ENCODE data around the gene FAM181A. TPM values are rescaled to one million over a fixed set of nuclear protein-coding genes. Genes with fewer than 3 reads are reported as not detected.

The FAM181A gene
- total RNA-seq, 1 experiment from 2014 or later, result not detected

DNA sequence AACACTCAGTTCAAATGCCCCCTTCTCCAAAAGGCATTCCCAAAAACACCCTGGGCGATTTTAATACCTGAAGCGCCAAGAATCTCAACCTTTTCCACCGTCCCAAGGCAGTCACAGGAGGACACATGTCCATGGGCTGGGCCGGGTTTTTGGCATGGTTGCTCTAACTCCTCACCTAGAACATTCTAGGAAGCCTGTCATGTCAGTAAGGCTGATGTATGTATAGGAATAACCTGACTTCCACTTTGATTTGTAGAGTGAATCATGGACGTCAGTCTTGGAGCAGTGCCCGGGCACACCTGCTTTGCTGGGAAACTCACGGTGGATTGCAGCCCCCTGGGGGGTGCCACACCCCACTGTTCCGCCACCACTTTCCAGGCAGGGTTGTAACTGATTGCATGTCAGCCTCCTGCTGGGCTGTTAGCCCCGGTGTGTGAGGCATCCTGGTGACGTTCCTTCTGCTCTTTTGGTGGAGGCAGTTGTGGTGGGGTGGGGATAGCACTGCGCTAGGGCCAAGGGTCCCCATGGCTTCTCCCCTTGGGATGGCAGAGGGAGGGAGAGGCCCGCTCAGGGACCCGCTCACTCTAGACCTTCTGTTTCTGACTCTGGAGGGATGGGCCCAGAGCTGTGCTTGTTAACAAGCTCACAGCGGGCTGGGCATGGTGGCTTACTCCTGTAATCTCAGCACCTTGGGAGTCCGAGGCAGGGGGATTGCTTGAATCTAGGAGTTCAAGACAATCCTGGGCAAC lies 35.2 kb upstream of the FAM181A start:
- Histone ChIP-seq H3K27ac (ENCODE audit: low read length) (no peak overlapping the region), H3K9me3 (ENCODE audit: control insufficient read depth, insufficient read depth, low read depth, low read length) (no peaks in the 10 kb centered on the region), H3K4me1 (ENCODE audit: control insufficient read depth, insufficient read depth, low read length) (no peaks in the 10 kb centered on the region), H3K4me3 (ENCODE audit: low read depth in 2 of 2, low read length in 2 of 2) (no peak overlapping the region), H3K27me3 (ENCODE audit: control insufficient read depth, insufficient read depth, low read length) (0 out of 2 replicates have a peak, but pooled peaks cover 3% of the 10 kb centered on the region), H3K36me3 (ENCODE audit: control insufficient read depth, insufficient read depth, low read length) (no peaks in the 10 kb centered on the region)
- no TSS peak for BruUV-seq (replicated peaks)
- ChIA-PET CTCF (interaction anchor here (0.7 kb wide), 1 partner anchor 497 kb away, joined by 3 read pairs; no protein-coding TSS in a partner anchor), POLR2A (no interaction called here)
- intact Hi-C loops (cut with micrococcal nuclease; ENCODE audit: unreplicated experiment), result loop anchor here (2.0 to 5.0 kb wide), 2 partner anchors 150 to 243 kb away; no protein-coding TSS in a partner anchor
- TF ChIP-seq, protein P1, sequence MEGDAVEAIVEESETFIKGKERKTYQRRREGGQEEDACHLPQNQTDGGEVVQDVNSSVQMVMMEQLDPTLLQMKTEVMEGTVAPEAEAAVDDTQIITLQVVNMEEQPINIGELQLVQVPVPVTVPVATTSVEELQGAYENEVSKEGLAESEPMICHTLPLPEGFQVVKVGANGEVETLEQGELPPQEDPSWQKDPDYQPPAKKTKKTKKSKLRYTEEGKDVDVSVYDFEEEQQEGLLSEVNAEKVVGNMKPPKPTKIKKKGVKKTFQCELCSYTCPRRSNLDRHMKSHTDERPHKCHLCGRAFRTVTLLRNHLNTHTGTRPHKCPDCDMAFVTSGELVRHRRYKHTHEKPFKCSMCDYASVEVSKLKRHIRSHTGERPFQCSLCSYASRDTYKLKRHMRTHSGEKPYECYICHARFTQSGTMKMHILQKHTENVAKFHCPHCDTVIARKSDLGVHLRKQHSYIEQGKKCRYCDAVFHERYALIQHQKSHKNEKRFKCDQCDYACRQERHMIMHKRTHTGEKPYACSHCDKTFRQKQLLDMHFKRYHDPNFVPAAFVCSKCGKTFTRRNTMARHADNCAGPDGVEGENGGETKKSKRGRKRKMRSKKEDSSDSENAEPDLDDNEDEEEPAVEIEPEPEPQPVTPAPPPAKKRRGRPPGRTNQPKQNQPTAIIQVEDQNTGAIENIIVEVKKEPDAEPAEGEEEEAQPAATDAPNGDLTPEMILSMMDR (IDR thresholded peaks at IDR 0.05), result no peak
- TF ChIP-seq, protein P2, sequence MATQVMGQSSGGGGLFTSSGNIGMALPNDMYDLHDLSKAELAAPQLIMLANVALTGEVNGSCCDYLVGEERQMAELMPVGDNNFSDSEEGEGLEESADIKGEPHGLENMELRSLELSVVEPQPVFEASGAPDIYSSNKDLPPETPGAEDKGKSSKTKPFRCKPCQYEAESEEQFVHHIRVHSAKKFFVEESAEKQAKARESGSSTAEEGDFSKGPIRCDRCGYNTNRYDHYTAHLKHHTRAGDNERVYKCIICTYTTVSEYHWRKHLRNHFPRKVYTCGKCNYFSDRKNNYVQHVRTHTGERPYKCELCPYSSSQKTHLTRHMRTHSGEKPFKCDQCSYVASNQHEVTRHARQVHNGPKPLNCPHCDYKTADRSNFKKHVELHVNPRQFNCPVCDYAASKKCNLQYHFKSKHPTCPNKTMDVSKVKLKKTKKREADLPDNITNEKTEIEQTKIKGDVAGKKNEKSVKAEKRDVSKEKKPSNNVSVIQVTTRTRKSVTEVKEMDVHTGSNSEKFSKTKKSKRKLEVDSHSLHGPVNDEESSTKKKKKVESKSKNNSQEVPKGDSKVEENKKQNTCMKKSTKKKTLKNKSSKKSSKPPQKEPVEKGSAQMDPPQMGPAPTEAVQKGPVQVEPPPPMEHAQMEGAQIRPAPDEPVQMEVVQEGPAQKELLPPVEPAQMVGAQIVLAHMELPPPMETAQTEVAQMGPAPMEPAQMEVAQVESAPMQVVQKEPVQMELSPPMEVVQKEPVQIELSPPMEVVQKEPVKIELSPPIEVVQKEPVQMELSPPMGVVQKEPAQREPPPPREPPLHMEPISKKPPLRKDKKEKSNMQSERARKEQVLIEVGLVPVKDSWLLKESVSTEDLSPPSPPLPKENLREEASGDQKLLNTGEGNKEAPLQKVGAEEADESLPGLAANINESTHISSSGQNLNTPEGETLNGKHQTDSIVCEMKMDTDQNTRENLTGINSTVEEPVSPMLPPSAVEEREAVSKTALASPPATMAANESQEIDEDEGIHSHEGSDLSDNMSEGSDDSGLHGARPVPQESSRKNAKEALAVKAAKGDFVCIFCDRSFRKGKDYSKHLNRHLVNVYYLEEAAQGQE (IDR thresholded peaks at IDR 0.05; ENCODE audit: insufficient read depth in 1 of 2, low read depth in 2 of 2, low read length in 1 of 2), result no peak
- TF ChIP-seq TCF7L2 (IDR thresholded peaks at IDR 0.05; ENCODE audit: low read depth, low read length), result no peak
- TF ChIP-seq POLR2AphosphoS5 (IDR thresholded peaks at IDR 0.05; ENCODE audit: low read depth, low read length), result no peak
- no peak for TF ChIP-seq SIN3A (IDR thresholded peaks at IDR 0.05; ENCODE audit: borderline replicate concordance, insufficient read depth, low read depth, low read length)
- ATAC-seq, result no peak
- no peak for DNase-seq (ENCODE audit: low read depth, low spot score)
- in situ Hi-C loops (cut with HindIII; ENCODE audit: low pct_unique_long_range_greater_than_20kb, low sequenced_read_pairs), result no loop called here

DNA sequence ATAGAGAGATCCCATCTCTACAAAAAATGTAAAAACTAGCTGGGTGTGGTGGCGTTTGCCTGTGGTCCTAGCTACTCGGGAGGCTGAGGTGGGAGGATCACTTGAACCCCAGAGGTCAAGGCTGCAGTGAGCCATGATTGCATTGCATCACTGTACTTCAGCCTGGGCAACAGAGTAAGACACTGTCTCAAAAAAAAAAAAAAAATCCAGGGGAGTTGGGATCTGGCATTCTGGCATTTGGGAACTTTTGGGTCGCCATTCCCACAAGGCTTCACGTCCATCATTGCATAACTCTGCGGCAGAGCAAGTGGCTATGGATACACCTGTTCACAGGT lies 34.7 kb upstream of the FAM181A start:
- no peak for TF ChIP-seq TCF7L2 (IDR thresholded peaks at IDR 0.05; ENCODE audit: low read depth, low read length)
- TF ChIP-seq SIN3A (IDR thresholded peaks at IDR 0.05; ENCODE audit: borderline replicate concordance, insufficient read depth, low read depth, low read length), result no peak
- TF ChIP-seq POLR2AphosphoS5 (IDR thresholded peaks at IDR 0.05; ENCODE audit: low read depth, low read length), result no peak
- TF ChIP-seq, protein P2 (IDR thresholded peaks at IDR 0.05; ENCODE audit: insufficient read depth in 1 of 2, low read depth in 2 of 2, low read length in 1 of 2), result no peak
- TF ChIP-seq, protein P1 (IDR thresholded peaks at IDR 0.05), result no peak
- ChIA-PET POLR2A (no interaction called here), CTCF (no interaction called here)
- in situ Hi-C loops (cut with HindIII; ENCODE audit: low pct_unique_long_range_greater_than_20kb, low sequenced_read_pairs) (no loop called here), intact Hi-C loops (cut with micrococcal nuclease; ENCODE audit: unreplicated experiment) (loop anchor here (2.0 to 5.0 kb wide), 2 partner anchors 150 to 244 kb away; no protein-coding TSS in a partner anchor)
- H3K9me3 ChIP-seq (ENCODE audit: control insufficient read depth, insufficient read depth, low read depth, low read length), result no peaks in the 10 kb centered on the region
- no peak for ATAC-seq
- H3K36me3 ChIP-seq (ENCODE audit: control insufficient read depth, insufficient read depth, low read length), result no peaks in the 10 kb centered on the region
- no peak overlapping the region for H3K27ac ChIP-seq (ENCODE audit: low read length)
- H3K27me3 ChIP-seq (ENCODE audit: control insufficient read depth, insufficient read depth, low read length), result no peaks in the 10 kb centered on the region
- no peak overlapping the region for H3K4me3 ChIP-seq (ENCODE audit: low read depth in 2 of 2, low read length in 2 of 2)
- H3K4me1 ChIP-seq (ENCODE audit: control insufficient read depth, insufficient read depth, low read length), result no peaks in the 10 kb centered on the region
- BruUV-seq (replicated peaks), result no TSS peak
- DNase-seq (ENCODE audit: low read depth, low spot score), result no peak

Data from Panc1 (cell line).